Astrocyte (in vitro differentiated cells and primary cell): ENCODE measurements around the gene DUS1L.

Source experiments
- CTCF ChIP-seq: IDR thresholded peaks from 2 replicates; pipeline ENCODE4 v1.5.1; 2011; ENCODE audit warnings: low read depth, mild to moderate bottlenecking, inconsistent platforms, low read length, moderate library complexity; ENCODE audit not compliant: insufficient read depth
- EZH2 ChIP-seq: IDR thresholded peaks from 2 replicates; pipeline ENCODE4 v1.6.1; 2012; ENCODE audit warnings: mild to moderate bottlenecking, low read length, inconsistent platforms; ENCODE audit not compliant: insufficient read depth

- TF ChIP-seq CTCF = no peak
- no peak for TF ChIP-seq EZH2
These were observed at the start of gene DUS1L for GRCh38 chr17:82065638-82066303.
